DLD1 (cell line): ENCODE data around the gene CHRDL1.
"Not testable (repeated sequence)": the region's sequence is repeated elsewhere in the genome, so short reads cannot be mapped to it uniquely, and the experiment has no call there.

Source experiments
- in situ Hi-C: cut with HindIII; loops from 2 replicates; pipeline ENCODE4 v1.10.0; 2017; ENCODE audit warnings: low sequenced_read_pairs

Gene CHRDL1

DNA sequence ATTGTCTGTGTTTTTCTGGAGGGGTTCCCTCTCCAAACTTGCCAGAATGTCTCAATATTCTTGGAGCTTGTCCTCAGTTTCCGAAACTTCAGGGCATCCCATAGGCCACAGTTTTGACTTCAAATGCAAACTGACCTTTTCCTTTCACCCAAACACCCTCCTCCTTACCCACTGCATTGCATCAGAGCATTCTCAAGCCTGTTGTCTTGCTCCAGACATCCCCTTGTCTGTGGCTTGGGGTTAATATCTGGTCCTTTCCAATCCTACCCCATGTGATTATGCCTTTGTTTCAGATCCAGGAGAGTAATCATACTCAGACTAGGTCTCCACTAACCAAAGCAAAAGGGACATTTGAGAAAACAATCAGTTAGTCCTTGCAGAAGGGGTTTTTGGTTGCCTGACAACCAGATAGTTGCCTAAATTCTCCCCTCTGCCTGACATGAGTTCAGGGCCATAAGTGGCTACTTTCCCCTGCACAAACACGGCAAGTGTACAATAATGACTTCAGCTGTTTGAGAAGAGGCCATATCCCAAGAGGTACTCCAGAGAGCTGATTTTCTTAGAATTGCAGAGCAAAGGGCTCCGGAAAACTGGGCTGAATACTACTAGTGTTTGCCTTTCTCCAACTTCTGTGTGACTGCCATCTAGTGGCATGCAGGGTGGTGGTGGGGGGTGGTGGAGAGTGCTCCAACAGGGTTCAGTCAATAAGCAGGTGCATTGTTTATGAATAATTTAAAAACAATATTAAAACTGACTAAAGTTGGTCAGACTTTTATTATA lies 130.2 kb downstream of the CHRDL1 start:
- in situ Hi-C loops: no loop called here

DNA sequence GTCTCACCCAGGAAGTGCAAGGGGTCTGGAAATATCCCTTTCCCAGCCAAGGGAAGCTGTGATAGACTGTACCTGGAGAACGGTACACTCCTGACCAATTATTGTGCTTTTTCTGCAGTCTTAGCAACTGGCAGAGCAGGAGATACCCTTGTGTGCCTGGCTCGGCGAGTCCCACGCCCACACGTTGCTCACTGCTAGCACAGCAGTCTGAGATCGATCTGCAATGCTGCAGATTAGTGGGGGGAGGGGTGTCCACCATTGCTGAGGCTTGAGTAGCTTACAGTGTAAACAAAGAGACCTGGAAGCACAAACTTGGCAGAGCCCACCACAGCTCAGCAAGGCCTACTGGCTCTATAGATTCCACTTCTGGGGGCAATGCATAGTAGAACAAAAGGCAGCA lies 138.5 kb downstream of the CHRDL1 start:
- in situ Hi-C loops: no loop called here

DNA sequence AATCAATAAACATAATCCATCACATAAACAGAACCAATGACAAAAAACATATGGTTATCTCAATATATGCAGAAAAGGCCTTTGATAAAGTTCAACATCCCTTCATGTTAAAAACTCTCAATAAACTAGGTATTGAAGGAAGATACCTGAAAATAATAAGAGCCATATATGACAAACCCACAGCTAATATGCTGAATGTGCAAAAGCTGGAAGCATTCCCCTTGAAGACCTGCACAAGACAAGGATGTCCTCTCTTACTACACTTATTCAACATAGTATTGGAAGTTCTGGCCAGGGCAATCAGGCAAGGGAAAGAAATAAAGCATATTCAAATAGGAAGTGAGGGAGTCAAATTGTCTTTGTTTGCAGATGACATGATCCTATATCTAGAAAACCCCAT lies 141.3 kb downstream of the CHRDL1 start:
- in situ Hi-C loops: not testable (repeated sequence)

DNA sequence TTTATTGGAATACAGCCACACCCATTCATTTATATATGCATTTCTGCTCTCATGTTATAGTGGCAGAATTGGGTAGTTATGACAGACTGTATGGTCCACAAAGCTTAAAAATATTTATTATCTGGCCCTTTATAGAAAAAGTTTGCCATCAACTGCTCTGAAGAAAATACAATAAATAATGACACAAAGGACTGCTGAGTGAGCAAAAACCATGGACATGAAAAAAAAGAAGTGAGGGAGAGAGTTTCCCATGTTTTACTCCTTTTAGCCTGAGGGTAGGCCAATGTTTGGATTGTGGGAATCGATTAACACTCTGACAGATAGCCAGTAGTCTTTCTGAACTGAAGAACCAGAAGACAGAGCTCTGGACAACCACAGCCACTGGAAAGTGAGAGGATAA lies 149.2 kb downstream of the CHRDL1 start:
- in situ Hi-C loops: no loop called here
